Endometrium (tissue), 2 donors: ENCODE data around the gene CPNE4.
A peak's percentile ranks its signal among the peaks of the same experiment; 100 is the strongest.
"Not testable (repeated sequence)": the region's sequence is repeated elsewhere in the genome, so short reads cannot be mapped to it uniquely, and the experiment has no call there.

Experiments
- FAIRE-seq: peaks from 2 replicates; lab custom pipeline; 2012; peaks lifted over from hg19 to GRCh38; lab: Jason Lieb, UNC
- donor health status: control.
- donor health status: control.

The CPNE4 gene

DNA sequence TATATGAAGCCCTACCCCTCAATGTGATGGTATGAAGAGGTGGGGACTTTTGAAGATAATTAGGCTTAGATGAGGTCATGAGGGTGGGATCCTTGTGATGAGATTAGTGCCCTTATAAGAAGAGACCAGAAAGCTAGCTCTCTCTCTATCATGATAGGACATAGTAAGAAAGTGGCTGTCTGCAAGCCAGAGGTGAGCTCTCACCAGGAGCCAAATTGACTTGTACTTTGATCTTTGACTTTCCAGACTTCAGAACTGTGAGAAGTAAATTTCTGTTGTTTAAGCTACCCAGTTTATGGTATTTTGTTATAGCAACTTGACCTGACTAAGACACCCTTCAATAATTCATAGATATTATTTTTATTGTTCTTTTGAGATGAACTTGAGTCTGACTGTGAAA is 502.2 kb downstream of the CPNE4 start:
- FAIRE-seq: no peak

DNA sequence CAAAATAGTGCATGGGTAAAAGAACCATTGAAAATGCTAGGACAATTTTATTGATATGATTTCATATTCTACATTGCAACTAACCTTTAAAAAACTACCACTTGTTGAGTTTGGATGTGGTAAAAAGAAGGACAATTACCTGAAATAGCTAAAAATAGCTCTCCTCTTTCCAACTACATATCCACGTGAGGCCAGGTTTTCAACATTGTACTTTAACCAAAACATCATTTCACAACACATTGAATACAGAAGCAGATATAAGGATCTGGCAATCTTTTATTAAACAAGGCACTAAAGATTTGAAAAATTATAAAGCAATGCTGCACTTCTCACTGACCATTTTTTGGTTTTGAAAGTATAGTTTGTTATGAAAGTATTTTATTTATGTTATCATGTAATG is 504.0 kb downstream of the CPNE4 start:
- no peak for FAIRE-seq

DNA sequence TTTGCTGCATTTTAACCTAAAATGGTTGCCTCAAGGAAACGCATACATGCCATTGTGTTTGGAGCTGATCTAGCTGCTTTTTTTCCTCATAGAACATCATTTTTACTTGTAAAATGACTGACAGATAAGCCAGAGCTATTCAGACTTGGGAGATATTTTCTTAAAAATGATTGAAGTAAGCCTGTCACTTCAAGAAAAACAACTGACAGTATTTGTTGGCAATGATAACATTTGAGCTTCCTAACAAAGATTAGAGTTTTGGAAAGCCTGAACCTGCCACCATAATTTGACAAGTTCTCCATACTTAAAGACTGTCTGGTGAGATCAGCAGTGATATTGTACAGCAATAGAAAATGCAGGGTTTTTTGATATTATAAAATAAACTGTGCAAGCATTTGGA is 504.4 kb downstream of the CPNE4 start:
- no peak for FAIRE-seq

DNA sequence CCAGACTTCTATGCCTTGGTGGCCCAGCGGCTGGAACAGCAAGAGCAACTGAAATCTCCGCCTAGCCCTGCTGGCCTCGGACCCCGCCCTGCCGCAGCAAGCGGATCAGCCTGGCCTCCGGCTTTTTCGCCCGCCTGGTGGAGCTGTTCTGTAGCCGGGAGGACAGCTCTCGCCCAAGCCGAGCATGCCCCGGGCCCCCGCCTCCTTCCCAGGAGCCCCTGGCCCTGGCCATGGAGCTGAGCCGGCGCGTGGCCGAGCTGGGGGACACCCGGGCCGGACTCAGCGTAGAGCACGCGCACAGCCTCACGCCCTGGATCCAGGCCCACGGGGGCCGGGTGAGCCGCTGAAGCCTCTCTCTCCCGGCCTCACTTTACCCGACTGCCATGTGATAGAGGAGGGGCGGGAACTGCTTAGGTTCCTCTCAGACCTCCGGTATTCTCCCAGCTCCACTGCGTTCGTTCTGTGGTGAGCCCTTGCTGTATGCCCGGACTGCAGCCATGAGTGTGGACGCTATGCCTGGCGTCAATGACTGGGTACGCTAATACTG is 507.9 kb downstream of the CPNE4 start:
- FAIRE-seq: no peak

DNA sequence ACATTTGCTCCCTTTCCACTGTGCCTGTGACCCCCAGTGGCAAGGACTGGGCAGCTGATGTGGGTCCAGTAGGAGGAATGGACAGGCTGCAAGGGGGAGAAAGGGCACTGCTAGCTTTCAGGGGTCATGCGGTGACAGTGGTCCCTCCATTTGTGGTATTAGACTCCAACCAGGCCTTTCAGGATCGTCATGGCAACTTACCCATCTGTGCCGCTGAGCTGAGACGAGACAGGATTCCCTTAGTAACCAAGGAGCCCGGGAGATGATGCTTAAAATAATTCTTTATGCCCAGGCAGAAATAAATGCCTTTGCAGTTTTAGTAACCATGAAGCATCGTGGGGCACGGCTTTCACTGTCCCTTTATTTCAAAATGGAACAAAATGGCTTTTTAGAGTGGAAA is 516.1 kb downstream of the CPNE4 start:
- no peak for FAIRE-seq

DNA sequence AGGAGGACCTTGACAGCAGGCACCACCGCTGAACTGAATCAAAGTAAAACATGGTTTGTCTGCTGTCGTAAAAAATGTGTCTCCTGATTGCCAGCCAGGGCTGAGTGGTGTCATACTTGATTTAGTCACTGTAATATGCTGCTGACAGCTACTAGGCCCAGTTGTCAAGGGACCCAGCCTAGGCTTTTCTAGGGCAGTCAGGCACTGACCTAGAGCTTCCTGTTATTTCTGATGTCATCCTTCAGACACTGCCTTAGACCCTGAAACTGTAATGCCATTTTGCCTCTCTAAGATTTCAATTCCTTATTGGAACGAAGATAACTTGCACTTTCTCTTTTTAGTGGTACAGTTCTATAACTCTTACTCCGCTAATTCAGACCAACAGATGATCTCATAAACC is 529.4 kb downstream of the CPNE4 start:
- no peak for FAIRE-seq

DNA sequence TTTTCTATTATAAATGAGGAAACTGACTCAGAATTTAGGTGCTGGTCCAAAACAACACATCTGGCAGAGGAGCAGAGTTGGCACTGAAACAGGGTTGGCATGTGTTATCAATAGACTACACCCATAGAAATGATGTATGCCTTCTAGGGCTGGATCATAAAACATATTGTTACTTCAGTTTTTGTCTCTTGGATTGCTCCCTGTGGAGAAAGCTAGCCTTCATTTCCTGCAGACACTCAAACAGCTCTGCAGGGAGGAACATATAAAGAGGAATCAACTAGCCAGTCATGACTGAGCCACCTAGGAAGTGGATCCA is 531.5 kb downstream of the CPNE4 start:
- no peak for FAIRE-seq

DNA sequence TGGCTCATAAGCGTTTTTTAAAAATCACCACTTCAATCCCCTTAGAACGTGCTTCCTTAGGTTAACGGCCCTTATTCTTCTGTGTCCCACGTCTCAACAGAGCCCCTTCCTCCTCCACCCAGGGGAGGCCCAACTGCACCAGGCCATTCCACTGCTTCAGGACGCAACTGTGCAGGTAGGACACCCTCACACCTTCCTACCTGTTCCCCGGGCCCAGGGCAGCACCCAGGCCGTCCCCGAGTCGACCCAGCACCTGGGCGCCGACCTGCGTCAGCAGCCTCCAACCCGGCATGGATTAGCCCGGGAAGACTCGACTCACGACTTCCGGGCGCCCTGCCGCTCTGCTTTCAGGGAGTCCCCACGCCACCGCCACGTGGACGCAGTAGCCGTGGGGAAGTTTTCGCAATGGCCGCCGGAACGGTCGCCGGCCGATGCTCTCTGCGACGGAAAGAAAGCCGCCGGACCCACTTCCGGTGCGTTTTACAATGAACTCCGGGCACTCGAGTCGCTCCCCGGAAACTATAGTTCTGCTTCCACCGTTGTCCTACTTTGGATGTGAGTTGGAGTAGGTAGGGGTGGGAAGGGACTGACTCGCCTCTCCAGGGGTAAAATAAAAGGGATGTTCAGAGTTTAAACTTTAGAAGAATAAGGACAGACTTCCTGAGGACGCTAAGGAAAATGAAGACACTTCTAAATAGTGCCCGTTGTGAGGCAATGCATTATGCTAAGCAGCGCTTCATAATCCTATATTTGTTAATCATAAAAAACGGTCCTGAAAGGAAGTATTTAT is 532.1 kb downstream of the CPNE4 start, which contains the start of gene MRPL3:
Gene MRPL3 (minus strand): TSS at position 442 of the 790 bp plus-strand sequence. CDS start 150 bp downstream, at position 292.
- FAIRE-seq: peak; percentile 15

DNA sequence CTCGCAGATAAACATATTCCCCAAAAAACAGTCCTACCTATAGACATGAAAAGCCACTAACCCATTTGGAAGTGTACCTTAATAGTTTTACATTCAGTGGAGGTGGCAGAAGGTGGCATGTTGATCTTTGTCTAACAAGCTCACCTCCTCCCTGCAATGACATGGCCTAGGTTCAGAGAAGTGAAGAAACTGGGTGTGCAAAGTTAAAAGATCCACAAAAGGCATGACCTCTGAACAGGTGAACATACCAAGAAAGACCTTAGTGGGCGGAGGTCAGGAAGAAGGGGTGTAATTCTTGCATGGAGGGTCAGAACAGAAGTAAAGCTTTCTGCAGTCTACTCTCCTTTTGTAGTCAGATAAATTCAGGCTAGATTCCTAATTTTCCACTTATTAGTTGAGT is 532.9 kb downstream of the CPNE4 start:
- FAIRE-seq: no peak

DNA sequence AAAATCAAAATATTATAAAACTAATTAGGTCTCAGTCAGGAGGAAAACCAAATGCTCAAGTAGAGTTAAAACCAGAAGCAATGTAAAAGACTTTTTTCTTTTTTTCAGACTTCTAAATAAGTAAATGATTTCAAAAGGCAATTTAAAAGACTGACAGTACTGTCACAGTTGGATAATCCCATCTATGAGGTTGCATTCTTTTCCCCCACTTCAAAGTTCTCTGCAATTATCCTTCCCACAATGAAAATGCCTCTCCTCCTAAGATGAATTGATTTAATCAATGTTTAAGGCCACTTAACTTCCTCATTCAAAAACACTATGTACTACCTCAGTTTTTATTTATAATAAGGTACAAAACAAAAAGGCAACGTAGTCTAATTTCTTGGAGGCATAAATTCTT is 540.1 kb downstream of the CPNE4 start:
- FAIRE-seq: no peak

DNA sequence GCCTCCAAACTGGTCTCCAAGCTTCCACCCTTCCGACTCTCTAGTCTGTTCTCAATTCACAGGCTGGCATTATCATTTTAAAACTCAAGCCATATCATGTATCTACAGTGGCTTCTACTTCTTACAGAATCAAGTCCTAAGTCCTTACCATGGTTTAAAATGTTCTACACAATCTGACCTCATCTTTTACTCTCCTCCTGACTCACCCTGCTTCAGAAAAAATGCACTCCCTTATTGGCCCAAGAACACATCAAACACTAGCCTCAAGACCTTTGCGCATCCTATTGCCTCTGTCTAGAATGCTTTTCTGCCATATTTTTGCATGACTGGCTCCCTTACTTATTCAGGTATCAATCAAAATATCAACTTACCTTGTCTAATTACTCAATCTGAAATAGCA is 543.0 kb downstream of the CPNE4 start:
- no peak for FAIRE-seq

DNA sequence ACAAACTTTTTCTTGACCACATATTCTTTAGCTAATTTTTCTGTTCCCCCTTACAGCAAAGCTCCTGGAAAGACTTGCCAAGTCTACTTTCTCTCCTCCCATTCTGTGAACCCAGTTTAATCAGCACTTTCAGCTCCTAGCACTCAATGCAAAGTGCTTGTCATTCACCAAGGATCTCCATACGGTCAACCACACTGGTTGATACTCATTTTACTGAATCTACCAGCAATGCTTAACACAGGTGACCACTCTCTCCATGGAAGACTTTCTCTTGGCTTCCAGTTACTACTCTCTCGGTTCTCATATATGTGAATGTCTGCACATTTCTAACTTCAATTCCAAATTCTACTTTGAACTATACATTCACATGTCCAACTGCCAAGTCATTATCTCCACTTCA is 543.7 kb downstream of the CPNE4 start:
- FAIRE-seq: no peak

DNA sequence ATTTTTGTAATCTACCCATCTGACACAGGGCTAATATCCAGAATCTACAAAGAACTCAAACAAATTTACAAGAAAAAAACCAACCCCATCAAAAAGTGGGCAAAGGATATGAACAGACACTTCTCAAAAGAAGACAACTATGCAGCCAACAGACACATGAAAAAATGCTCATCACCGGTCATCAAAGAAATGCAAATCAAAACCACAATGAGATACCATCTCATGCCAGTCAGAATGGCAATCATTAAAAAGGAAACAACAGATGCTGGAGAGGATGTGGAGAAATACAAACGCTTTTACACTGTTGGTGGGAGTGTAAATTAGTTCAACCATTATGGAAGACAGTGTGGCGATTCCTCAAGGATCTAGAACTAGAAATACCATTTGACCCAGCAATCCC is 548.3 kb downstream of the CPNE4 start:
- FAIRE-seq: not testable (repeated sequence)

DNA sequence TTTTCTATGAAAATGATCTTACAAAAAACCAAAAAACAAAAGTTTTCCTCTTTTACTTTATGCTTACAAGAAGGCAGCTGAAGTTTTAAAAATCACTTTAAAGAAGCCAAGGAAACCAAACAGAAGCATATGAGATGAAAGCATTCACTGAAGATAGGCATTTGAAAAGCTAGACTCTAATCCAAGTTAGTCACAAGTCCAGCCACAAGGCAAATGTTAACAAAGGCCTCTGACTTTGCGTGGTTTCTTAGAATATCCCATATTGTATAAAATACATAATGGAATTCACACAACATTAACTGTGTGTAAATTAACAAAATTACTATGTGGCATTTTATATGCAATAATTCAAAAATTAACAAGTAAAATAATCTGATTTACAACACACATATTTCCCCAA is 549.7 kb downstream of the CPNE4 start:
- FAIRE-seq: no peak

DNA sequence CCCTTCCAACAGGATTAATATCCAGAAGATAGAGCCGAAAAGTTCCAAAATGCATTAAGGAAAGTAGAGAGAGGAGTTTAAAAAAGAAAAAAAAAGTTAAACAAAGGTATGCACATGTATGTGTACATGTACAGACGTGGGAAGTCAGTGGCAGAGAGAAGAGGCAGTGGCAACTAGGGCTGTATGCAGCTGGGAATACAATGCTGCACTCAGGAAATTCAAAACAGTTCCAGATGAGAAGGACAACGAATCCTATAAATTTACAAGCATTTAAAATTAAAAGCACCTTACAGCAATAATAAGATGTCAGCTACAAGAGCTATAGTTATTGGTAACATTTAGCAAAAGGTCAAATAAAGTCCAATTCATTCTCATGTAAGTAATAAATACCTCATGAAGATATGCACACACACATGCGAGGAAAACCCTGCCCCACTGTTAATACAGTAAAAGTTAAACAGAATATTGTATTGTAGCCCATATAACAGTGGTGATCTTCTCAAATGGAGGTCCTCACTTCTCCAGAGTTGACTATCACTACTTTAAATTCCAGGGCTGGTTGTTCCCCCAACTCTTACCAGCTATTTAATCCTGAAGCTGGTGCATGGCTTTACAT is 550.2 kb downstream of the CPNE4 start:
- no peak for FAIRE-seq
